Naive thymus-derived CD8-positive, alpha-beta T cell (primary cell): ENCODE data around the gene FLVCR1. TPM values are rescaled to one million over a fixed set of nuclear protein-coding genes. Genes with fewer than 3 reads are reported as not detected.

Experiments used
- ATAC-seq, 2 donors: fragments of 150-1000 bp; cut with Tn5 transposase in 1 of 2; sonication (Bioruptor Pico), chemical (Tn5 transposase) in 1 of 2; 1 replicate in 1 of 2; 2 replicates in 1 of 2; pipeline ENCODE4 v1.10.0; 2021; ENCODE audit warnings: mild to moderate bottlenecking in 2 of 2, moderate library complexity in 2 of 2
- POLR2A ChIA-PET: fragments of 350-600 bp; sonication (Branson Sonifier 250); formaldehyde crosslinking; loops from one replicate; lab custom pipeline; 2021; ENCODE audit warnings: antibody characterized with exemption; lab: Charles Lee
- DNase-seq, 10 donors: peaks; one replicate each; pipeline versions ENCODE4 v3.0.0 to v3.0.0-alpha.2; 2020 to 2022
- H3K27ac Mint-ChIP-seq, 10 donors: one replicate each; pipeline ENCODE4 v1.8.0; 2020 to 2022; ENCODE audit warnings: mild to moderate bottlenecking in 10 of 10, mixed read lengths in 10 of 10, moderate library complexity in 4 of 10, inconsistent platforms in 1 of 10
- H3K27me3 Mint-ChIP-seq, 5 donors: one replicate each; pipeline ENCODE4 v1.8.0; 2021 to 2022; ENCODE audit warnings: mixed read lengths in 5 of 5
- H3K36me3 Mint-ChIP-seq, 3 donors: one replicate each; pipeline ENCODE4 v1.8.0; 2020 to 2022; ENCODE audit warnings: mixed read lengths in 3 of 3, mild to moderate bottlenecking in 2 of 3, inconsistent platforms in 1 of 3
- H3K4me1 Mint-ChIP-seq, 4 donors: one replicate each; pipeline ENCODE4 v1.8.0; 2021 to 2022; ENCODE audit warnings: mixed read lengths in 4 of 4
- H3K4me3 Mint-ChIP-seq, 10 donors: one replicate each; pipeline ENCODE4 v1.8.0; 2020 to 2022; ENCODE audit warnings: mild to moderate bottlenecking in 10 of 10, mixed read lengths in 10 of 10, moderate library complexity in 6 of 10, inconsistent platforms in 1 of 10
- H3K9me3 Mint-ChIP-seq, 9 donors: one replicate each; pipeline ENCODE4 v1.8.0; 2020 to 2022; ENCODE audit warnings: mixed read lengths in 9 of 9, mild to moderate bottlenecking in 3 of 9, inconsistent platforms in 1 of 9, moderate library complexity in 1 of 9
- polyA plus RNA-seq, 3 donors: library from polyadenylated mRNA; unstranded; fragments of 300-500 nt; fragmentation: Illumina TruSeq; gene quantifications; one replicate each; pipeline ENCODE4 v1.2.3, GENCODE V29; 2021
- total RNA-seq, 8 experiments: library from RNA in 2 of 8; stranded (reverse) in 2 of 8; gene quantifications; one replicate each; pipeline ENCODE4 v1.2.3 and lab custom pipeline; 2021 to 2026

FLVCR1 gene
- total and polyA plus RNA-seq, 5 experiments from 2014 or later = 1.1 to 15.0 (median 1.9) TPM

GRCh38 chr1:212922016-212922415 is 63.9 kb downstream of the FLVCR1 start:
- Mint-ChIP-seq H3K4me1 (peaks cover 0 to 5% (median under 1%) of the 10 kb centered on the region in 4 donors), H3K27ac (no peak overlapping the region), H3K36me3 (no peaks in the 10 kb centered on the region), H3K27me3 (peaks cover 5 to 43% (median 19%) of the 10 kb centered on the region in 5 donors), H3K9me3 (peaks cover 0 to 5% (median 0%) of the 10 kb centered on the region in 9 donors), H3K4me3 (no peak overlapping the region)
- ATAC-seq = no peak
- DNase-seq = no peak
- POLR2A ChIA-PET = no interaction called here

GRCh38 chr1:212926372-212926771 is 68.3 kb downstream of the FLVCR1 start:
- H3K27ac Mint-ChIP-seq = no peak overlapping the region
- no peak for ATAC-seq
- POLR2A ChIA-PET = no interaction called here
- no peak for DNase-seq
- peaks cover 0 to 3% (median 0%) of the 10 kb centered on the region in 9 donors for H3K9me3 Mint-ChIP-seq
- H3K4me3 Mint-ChIP-seq = no peak overlapping the region
- H3K4me1 Mint-ChIP-seq = peaks cover 0 to 5% (median 0%) of the 10 kb centered on the region in 4 donors
- H3K27me3 Mint-ChIP-seq = peaks cover 3 to 15% (median 10%) of the 10 kb centered on the region in 5 donors
- H3K36me3 Mint-ChIP-seq = no peaks in the 10 kb centered on the region

GRCh38 chr1:212928323-212929291 is 70.5 kb downstream of the FLVCR1 start:
- no peak for ATAC-seq
- POLR2A ChIA-PET = no interaction called here
- H3K27ac Mint-ChIP-seq = no peak overlapping the region

GRCh38 chr1:212930986-212931678 is 73.1 kb downstream of the FLVCR1 start:
- DNase-seq (no peak), ATAC-seq (no peak)
- Mint-ChIP-seq H3K36me3 (no peaks in the 10 kb centered on the region), H3K27ac (no peak overlapping the region), H3K27me3 (peaks cover 0 to 4% (median 0%) of the 10 kb centered on the region in 5 donors), H3K4me3 (no peak overlapping the region), H3K9me3 (no peaks in the 10 kb centered on the region), H3K4me1 (no peaks in the 10 kb centered on the region)
- POLR2A ChIA-PET = no interaction called here

More at GRCh38 chr1:212928323-212929291, 70.5 kb downstream of the FLVCR1 start:
- Mint-ChIP-seq H3K9me3 (peaks cover 0 to 3% (median 0%) of the 10 kb centered on the region in 9 donors), H3K27me3 (peaks cover 0 to 10% (median 2%) of the 10 kb centered on the region in 5 donors), H3K4me1 (peaks cover 0 to 5% (median 0%) of the 10 kb centered on the region in 4 donors), H3K4me3 (no peak overlapping the region), H3K36me3 (no peaks in the 10 kb centered on the region)
- no peak for DNase-seq

- POLR2A ChIA-PET = no interaction called here
- Mint-ChIP-seq H3K9me3 (no peaks in the 10 kb centered on the region), H3K36me3 (no peaks in the 10 kb centered on the region), H3K4me1 (no peaks in the 10 kb centered on the region), H3K27ac (no peak overlapping the region), H3K27me3 (peaks cover 0 to 2% (median 0%) of the 10 kb centered on the region in 5 donors), H3K4me3 (no peak overlapping the region)
- ATAC-seq (no peak), DNase-seq (no peak)
Observed at GRCh38 chr1:212933815-212934471, 75.9 kb downstream of the FLVCR1 start.

GRCh38 chr1:212935387-212935981 is 77.4 kb downstream of the FLVCR1 start:
- H3K4me1 Mint-ChIP-seq = no peaks in the 10 kb centered on the region
- H3K27ac Mint-ChIP-seq = no peak overlapping the region
- H3K4me3 Mint-ChIP-seq = no peak overlapping the region
- peaks cover 0 to 9% (median 2%) of the 10 kb centered on the region in 9 donors for H3K9me3 Mint-ChIP-seq
- DNase-seq (no peak), ATAC-seq (no peak)
- POLR2A ChIA-PET = no interaction called here
- peaks cover 0 to 8% (median 8%) of the 10 kb centered on the region in 3 donors for H3K36me3 Mint-ChIP-seq
- H3K27me3 Mint-ChIP-seq = peaks cover 0 to 2% (median 0%) of the 10 kb centered on the region in 5 donors

- peaks cover 0 to 14% (median 13%) of the 10 kb centered on the region in 3 donors for H3K36me3 Mint-ChIP-seq
Observed at GRCh38 chr1:212937034-212937433, 79.0 kb downstream of the FLVCR1 start.

GRCh38 chr1:212938846-212939245 is 80.8 kb downstream of the FLVCR1 start:
- DNase-seq = no peak
- Mint-ChIP-seq H3K4me3 (no peak overlapping the region), H3K27ac (no peak overlapping the region), H3K27me3 (peaks cover 0 to 2% (median 2%) of the 10 kb centered on the region in 5 donors), H3K36me3 (peaks cover 0 to 14% (median 13%) of the 10 kb centered on the region in 3 donors), H3K9me3 (peaks cover 0 to 17% (median 6%) of the 10 kb centered on the region in 9 donors), H3K4me1 (peaks cover 0 to 2% (median 0%) of the 10 kb centered on the region in 4 donors)
- no peak for ATAC-seq
- POLR2A ChIA-PET = no interaction called here

More at GRCh38 chr1:212937034-212937433, 79.0 kb downstream of the FLVCR1 start:
- ATAC-seq (no peak), DNase-seq (no peak)
- Mint-ChIP-seq H3K9me3 (peaks cover 0 to 17% (median 6%) of the 10 kb centered on the region in 9 donors), H3K27ac (no peak overlapping the region), H3K4me1 (no peaks in the 10 kb centered on the region), H3K4me3 (no peak overlapping the region), H3K27me3 (peaks cover 0 to 2% (median 2%) of the 10 kb centered on the region in 5 donors)
- POLR2A ChIA-PET = no interaction called here

- Mint-ChIP-seq H3K4me3 (no peak overlapping the region), H3K27ac (no peak overlapping the region), H3K4me1 (peaks cover 0 to 10% (median 0%) of the 10 kb centered on the region in 4 donors), H3K27me3 (peaks cover 0 to 4% (median 2%) of the 10 kb centered on the region in 5 donors), H3K9me3 (peaks cover 0 to 17% (median 6%) of the 10 kb centered on the region in 9 donors), H3K36me3 (peaks cover 0 to 14% (median 13%) of the 10 kb centered on the region in 3 donors)
- no peak for DNase-seq
- no peak for ATAC-seq
- POLR2A ChIA-PET = no interaction called here
Observed at GRCh38 chr1:212941452-212941851, 83.4 kb downstream of the FLVCR1 start.

GRCh38 chr1:212942679-212943392 is 84.8 kb downstream of the FLVCR1 start:
- ATAC-seq (no peak), DNase-seq (no peak)
- Mint-ChIP-seq H3K36me3 (peaks cover 0 to 14% (median 13%) of the 10 kb centered on the region in 3 donors), H3K4me3 (no peak overlapping the region), H3K9me3 (peaks cover 0 to 17% (median 6%) of the 10 kb centered on the region in 9 donors), H3K27me3 (peaks cover 0 to 4% (median 2%) of the 10 kb centered on the region in 5 donors), H3K27ac (no peak overlapping the region), H3K4me1 (peaks cover 0 to 14% (median 0%) of the 10 kb centered on the region in 4 donors)
- POLR2A ChIA-PET = no interaction called here

GRCh38 chr1:212943393-212943710 is 85.3 kb downstream of the FLVCR1 start:
- DNase-seq = no peak
- no peak for ATAC-seq
- Mint-ChIP-seq H3K27ac (no peak overlapping the region), H3K4me3 (no peak overlapping the region), H3K9me3 (peaks cover 0 to 17% (median 6%) of the 10 kb centered on the region in 9 donors), H3K4me1 (peaks cover 0 to 14% (median 0%) of the 10 kb centered on the region in 4 donors), H3K36me3 (peaks cover 0 to 14% (median 13%) of the 10 kb centered on the region in 3 donors), H3K27me3 (peaks cover 0 to 4% (median 4%) of the 10 kb centered on the region in 5 donors)
- POLR2A ChIA-PET = no interaction called here
